ENCODE data around the gene TMEM252. TPM values are rescaled to one million over a fixed set of nuclear protein-coding genes. Genes with fewer than 3 reads are reported as not detected.
A peak's percentile ranks its signal among the peaks of the same experiment; 100 is the strongest.

TMEM252 gene
- total RNA-seq, 1 donor from 2014 or later, result not detected

DNA sequence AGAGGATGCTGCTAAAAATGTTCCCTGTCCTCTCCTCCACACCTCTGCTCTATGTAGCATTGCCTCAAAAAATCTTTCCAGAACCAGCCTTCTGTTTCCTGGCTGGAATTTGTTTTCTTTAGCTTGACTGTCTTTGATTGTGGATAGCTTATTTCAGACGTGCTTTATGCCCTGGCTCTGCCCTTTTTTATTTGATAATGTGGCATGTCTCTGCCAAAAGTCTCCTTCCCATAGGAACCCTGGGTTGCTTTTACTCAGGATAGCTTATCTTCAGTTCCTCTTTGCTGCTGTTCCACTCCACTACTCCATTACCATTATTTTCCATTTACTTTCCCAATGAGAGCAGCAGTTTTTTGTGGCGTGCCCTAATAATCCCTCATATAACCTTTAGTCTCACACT, 885 bp upstream of the TMEM252 start:
- Histone ChIP-seq H3K9me3 (ENCODE audit: control insufficient read depth in 3 of 3, low read length in 3 of 3) (no peaks in the 10 kb centered on the region), H3K9ac (ENCODE audit: low read depth in 1 of 3, low read length in 3 of 3) (no peak overlapping the region), H3K27me3 (ENCODE audit: control insufficient read depth in 3 of 3, insufficient read depth in 3 of 3, low read length in 3 of 3) (no peaks in the 10 kb centered on the region), H3K27ac (ENCODE audit: low read depth, low read length) (no peak overlapping the region), H3K4me1 (ENCODE audit: control insufficient read depth in 3 of 3, insufficient read depth in 3 of 3, low read length in 3 of 3) (peaks cover 0 to 21% (median 18%) of the 10 kb centered on the region in 3 donors), H3K4me3 (ENCODE audit: low read length in 3 of 3) (no peak overlapping the region), H3K36me3 (ENCODE audit: control insufficient read depth in 3 of 3, insufficient read depth in 3 of 3, low read length in 3 of 3) (no peaks in the 10 kb centered on the region)

DNA sequence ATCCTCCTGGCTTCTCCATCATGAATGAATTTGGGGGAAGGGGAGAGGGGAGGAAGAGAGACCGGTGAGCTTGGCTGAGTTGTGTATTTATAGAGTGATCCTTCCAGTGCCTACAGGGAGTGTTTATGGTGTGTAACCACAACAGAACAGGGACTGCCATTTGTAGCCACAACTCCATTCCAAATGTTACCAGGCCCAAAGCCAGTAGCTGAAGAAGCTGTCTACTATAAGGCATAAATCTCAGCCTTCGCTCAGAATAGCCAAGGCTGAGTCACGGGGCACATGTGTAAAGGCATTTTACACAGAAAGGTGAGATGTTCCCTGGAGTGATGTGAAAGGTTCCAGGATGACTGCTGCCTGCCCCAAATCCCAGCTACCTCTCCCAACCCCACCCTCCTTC, 2.5 kb downstream of the TMEM252 start:
- no peaks in the 10 kb centered on the region for H3K36me3 ChIP-seq (ENCODE audit: control insufficient read depth in 3 of 3, insufficient read depth in 3 of 3, low read length in 3 of 3)
- no peaks in the 10 kb centered on the region for H3K27me3 ChIP-seq (ENCODE audit: control insufficient read depth in 3 of 3, insufficient read depth in 3 of 3, low read length in 3 of 3)
- H3K4me1 ChIP-seq (ENCODE audit: control insufficient read depth in 3 of 3, insufficient read depth in 3 of 3, low read length in 3 of 3), result peaks cover 0 to 28% (median 18%) of the 10 kb centered on the region in 3 donors
- H3K4me3 ChIP-seq (ENCODE audit: low read length in 3 of 3), result no peak overlapping the region
- no peaks in the 10 kb centered on the region for H3K9me3 ChIP-seq (ENCODE audit: control insufficient read depth in 3 of 3, low read length in 3 of 3)
- peak overlapping the region; percentile 77 for H3K27ac ChIP-seq (ENCODE audit: low read depth, low read length)
- H3K9ac ChIP-seq (ENCODE audit: low read depth in 1 of 3, low read length in 3 of 3), result no peak overlapping the region

DNA sequence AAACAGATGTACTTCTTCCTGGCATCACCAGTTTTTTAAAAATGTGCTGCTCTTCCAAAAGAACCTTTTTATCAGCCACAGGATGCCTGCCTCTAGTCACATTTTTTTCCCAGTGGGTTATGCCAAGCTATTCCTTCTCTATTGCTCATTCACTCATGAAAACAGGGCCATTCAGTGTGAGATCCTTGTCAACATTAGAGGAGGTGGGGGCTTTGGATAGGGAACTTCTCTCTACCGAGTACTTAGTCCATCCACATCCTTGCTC, 3.1 kb downstream of the TMEM252 start:
- Histone ChIP-seq H3K4me3 (ENCODE audit: low read length in 3 of 3) (no peak overlapping the region), H3K9me3 (ENCODE audit: control insufficient read depth in 3 of 3, low read length in 3 of 3) (no peaks in the 10 kb centered on the region), H3K36me3 (ENCODE audit: control insufficient read depth in 3 of 3, insufficient read depth in 3 of 3, low read length in 3 of 3) (no peaks in the 10 kb centered on the region), H3K9ac (ENCODE audit: low read depth in 1 of 3, low read length in 3 of 3) (no peak overlapping the region), H3K27me3 (ENCODE audit: control insufficient read depth in 3 of 3, insufficient read depth in 3 of 3, low read length in 3 of 3) (no peaks in the 10 kb centered on the region), H3K27ac (ENCODE audit: low read depth, low read length) (peak overlapping the region; percentile 77), H3K4me1 (ENCODE audit: control insufficient read depth in 3 of 3, insufficient read depth in 3 of 3, low read length in 3 of 3) (peaks cover 0 to 29% (median 18%) of the 10 kb centered on the region in 3 donors)

DNA sequence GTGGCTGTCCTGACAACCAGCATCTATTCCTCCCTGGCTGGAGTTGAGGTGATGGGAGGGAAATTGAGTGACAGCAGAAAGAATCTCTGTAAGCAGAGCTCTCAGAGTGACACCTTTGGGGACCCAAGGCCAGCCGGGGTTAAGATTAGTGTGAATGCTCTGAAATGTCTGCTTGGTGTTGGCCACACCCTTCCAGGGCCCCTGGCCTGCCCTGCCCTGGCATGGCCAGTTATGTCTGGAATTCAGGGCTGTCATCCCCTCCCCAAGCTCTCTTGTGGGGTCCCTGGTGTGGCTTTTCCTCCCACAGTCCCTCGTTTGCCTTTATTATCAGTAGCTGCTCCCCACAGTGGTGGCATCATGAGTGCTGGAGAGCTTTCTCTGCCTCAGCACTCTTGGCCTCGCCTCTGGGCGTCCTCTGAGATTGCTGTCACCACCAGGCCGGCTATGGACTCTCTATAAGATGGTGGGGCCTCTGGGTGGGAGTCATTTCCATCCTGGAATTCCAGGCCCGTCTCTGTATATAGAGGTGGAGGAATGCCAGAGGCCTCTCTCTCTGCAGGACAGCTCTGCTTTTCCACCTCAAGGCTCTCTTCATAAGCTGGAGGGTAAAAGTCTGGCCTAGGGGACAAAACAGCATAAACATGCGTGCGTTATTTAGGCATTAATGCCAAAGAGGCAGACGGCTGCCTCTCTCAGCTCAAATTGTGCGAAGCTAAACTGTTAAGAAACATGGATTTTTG, 3.6 kb downstream of the TMEM252 start:
- Histone ChIP-seq H3K27me3 (ENCODE audit: control insufficient read depth in 3 of 3, insufficient read depth in 3 of 3, low read length in 3 of 3) (no peaks in the 10 kb centered on the region), H3K27ac (ENCODE audit: low read depth, low read length) (no peak overlapping the region), H3K9me3 (ENCODE audit: control insufficient read depth in 3 of 3, low read length in 3 of 3) (no peaks in the 10 kb centered on the region), H3K4me3 (ENCODE audit: low read length in 3 of 3) (no peak overlapping the region), H3K4me1 (ENCODE audit: control insufficient read depth in 3 of 3, insufficient read depth in 3 of 3, low read length in 3 of 3) (peaks cover 0 to 29% (median 18%) of the 10 kb centered on the region in 3 donors), H3K36me3 (ENCODE audit: control insufficient read depth in 3 of 3, insufficient read depth in 3 of 3, low read length in 3 of 3) (no peaks in the 10 kb centered on the region), H3K9ac (ENCODE audit: low read depth in 1 of 3, low read length in 3 of 3) (no peak overlapping the region)

DNA sequence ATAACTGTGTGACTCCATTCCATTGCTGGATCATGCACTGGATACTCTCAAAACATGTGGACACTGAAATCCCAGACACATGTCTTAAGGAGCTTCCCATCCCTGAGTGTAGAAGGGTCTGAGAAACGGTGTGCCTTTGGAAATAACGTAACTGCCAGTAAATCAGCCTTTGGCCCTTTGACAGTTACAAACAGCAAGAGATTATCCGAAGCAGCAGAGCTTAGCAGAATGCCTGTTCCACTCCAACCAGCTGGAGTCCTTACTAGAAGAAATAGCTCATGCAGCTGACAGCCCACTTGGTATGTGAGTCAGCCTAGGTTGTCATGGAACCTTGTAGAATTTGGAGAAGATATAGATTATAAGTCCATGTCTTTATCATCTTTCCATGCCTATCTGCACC, 7.0 kb downstream of the TMEM252 start:
- peaks cover 6 to 39% (median 21%) of the 10 kb centered on the region in 3 donors for H3K4me1 ChIP-seq (ENCODE audit: control insufficient read depth in 3 of 3, insufficient read depth in 3 of 3, low read length in 3 of 3)
- no peaks in the 10 kb centered on the region for H3K9me3 ChIP-seq (ENCODE audit: control insufficient read depth in 3 of 3, low read length in 3 of 3)
- H3K36me3 ChIP-seq (ENCODE audit: control insufficient read depth in 3 of 3, insufficient read depth in 3 of 3, low read length in 3 of 3), result no peaks in the 10 kb centered on the region
- no peak overlapping the region for H3K9ac ChIP-seq (ENCODE audit: low read depth in 1 of 3, low read length in 3 of 3)
- no peak overlapping the region for H3K4me3 ChIP-seq (ENCODE audit: low read length in 3 of 3)
- H3K27me3 ChIP-seq (ENCODE audit: control insufficient read depth in 3 of 3, insufficient read depth in 3 of 3, low read length in 3 of 3), result no peaks in the 10 kb centered on the region
- no peak overlapping the region for H3K27ac ChIP-seq (ENCODE audit: low read depth, low read length)

DNA sequence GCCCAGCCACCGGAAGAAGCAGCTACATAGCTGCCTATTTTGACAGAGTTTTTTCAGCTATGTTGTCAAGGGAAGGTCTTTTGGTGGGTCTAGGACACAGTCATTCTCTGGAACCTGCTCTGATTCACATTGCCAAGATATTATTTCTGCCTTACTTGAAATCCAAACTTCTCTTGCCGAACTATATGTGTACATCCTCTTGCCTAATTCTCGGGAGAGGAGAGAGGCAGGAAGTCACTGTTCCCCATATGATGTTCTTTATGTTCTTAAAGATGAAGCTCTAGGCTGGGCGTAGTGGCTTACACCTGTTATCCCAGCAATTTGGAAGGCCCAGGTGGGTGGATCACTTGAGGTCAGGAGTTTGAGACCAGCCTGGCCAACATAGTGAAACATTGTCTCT, 8.6 kb downstream of the TMEM252 start:
- no peaks in the 10 kb centered on the region for H3K27me3 ChIP-seq (ENCODE audit: control insufficient read depth in 3 of 3, insufficient read depth in 3 of 3, low read length in 3 of 3)
- H3K36me3 ChIP-seq (ENCODE audit: control insufficient read depth in 3 of 3, insufficient read depth in 3 of 3, low read length in 3 of 3), result peaks cover 0 to 2% (median 0%) of the 10 kb centered on the region in 3 donors
- H3K4me1 ChIP-seq (ENCODE audit: control insufficient read depth in 3 of 3, insufficient read depth in 3 of 3, low read length in 3 of 3), result peaks cover 6 to 23% (median 6%) of the 10 kb centered on the region in 3 donors
- H3K27ac ChIP-seq (ENCODE audit: low read depth, low read length), result no peak overlapping the region
- no peaks in the 10 kb centered on the region for H3K9me3 ChIP-seq (ENCODE audit: control insufficient read depth in 3 of 3, low read length in 3 of 3)
- no peak overlapping the region for H3K9ac ChIP-seq (ENCODE audit: low read depth in 1 of 3, low read length in 3 of 3)
- no peak overlapping the region for H3K4me3 ChIP-seq (ENCODE audit: low read length in 3 of 3)

DNA sequence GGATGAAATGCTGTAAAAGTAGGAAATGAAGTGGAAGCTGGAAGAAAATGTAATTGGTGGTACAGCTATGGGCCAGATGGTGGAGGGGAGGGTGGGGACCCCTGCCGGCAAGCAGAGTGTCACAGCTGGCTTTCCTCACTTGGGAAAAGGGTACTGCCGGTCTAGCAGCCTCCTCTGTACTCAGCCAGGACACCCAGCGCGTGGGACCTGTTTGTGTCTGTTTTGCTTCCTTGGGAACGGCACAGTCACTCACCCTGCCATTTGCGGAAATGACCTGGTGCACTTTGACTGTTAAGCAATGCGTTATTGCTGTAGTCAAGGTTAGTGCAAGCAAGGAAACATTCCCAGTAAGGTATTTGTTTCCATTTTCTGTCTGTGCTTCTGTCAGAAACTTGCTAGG, 10.1 kb downstream of the TMEM252 start:
- Histone ChIP-seq H3K9me3 (ENCODE audit: control insufficient read depth in 3 of 3, low read length in 3 of 3) (no peaks in the 10 kb centered on the region), H3K4me3 (ENCODE audit: low read length in 3 of 3) (peak overlapping the region in 1 of 3 donors; percentile 4), H3K4me1 (ENCODE audit: control insufficient read depth in 3 of 3, insufficient read depth in 3 of 3, low read length in 3 of 3) (peaks cover 3 to 17% (median 6%) of the 10 kb centered on the region in 3 donors), H3K27me3 (ENCODE audit: control insufficient read depth in 3 of 3, insufficient read depth in 3 of 3, low read length in 3 of 3) (no peaks in the 10 kb centered on the region), H3K36me3 (ENCODE audit: control insufficient read depth in 3 of 3, insufficient read depth in 3 of 3, low read length in 3 of 3) (peaks cover 0 to 2% (median 0%) of the 10 kb centered on the region in 3 donors), H3K9ac (ENCODE audit: low read depth in 1 of 3, low read length in 3 of 3) (no peak overlapping the region), H3K27ac (ENCODE audit: low read depth, low read length) (no peak overlapping the region)

DNA sequence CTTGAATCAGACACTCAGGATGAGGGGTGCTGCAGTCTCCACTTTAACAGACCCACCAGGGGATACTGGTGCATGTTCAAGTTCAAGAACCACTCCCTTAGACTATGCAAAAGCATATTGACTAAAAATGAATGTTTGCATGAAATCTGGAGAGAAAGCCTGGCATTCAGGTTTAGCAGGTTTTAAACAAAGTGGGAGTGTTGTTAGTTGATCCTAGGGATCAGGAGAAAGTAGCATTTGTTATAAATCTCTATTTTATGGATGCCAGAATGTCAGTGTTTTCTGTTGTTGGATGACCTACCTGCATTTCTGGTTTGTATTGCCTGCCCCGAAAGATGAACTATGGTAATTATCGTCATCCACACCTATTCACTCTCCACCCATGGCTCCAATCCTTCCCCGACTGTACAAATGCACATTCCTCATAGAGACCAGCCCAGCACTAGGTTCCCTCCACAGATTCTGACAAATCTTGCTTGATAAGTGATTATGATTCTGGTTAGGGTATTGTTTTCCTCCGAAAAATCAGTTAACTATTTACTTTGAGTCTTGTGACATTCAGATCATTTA, 17.2 kb downstream of the TMEM252 start:
- H3K4me1 ChIP-seq (ENCODE audit: control insufficient read depth in 3 of 3, insufficient read depth in 3 of 3, low read length in 3 of 3), result no peaks in the 10 kb centered on the region
- peaks cover 0 to 2% (median 0%) of the 10 kb centered on the region in 3 donors for H3K36me3 ChIP-seq (ENCODE audit: control insufficient read depth in 3 of 3, insufficient read depth in 3 of 3, low read length in 3 of 3)
- no peaks in the 10 kb centered on the region for H3K27me3 ChIP-seq (ENCODE audit: control insufficient read depth in 3 of 3, insufficient read depth in 3 of 3, low read length in 3 of 3)
- H3K9me3 ChIP-seq (ENCODE audit: control insufficient read depth in 3 of 3, low read length in 3 of 3), result no peaks in the 10 kb centered on the region
- H3K4me3 ChIP-seq (ENCODE audit: low read length in 3 of 3), result no peak overlapping the region
- no peak overlapping the region for H3K27ac ChIP-seq (ENCODE audit: low read depth, low read length)
- no peak overlapping the region for H3K9ac ChIP-seq (ENCODE audit: low read depth in 1 of 3, low read length in 3 of 3)

DNA sequence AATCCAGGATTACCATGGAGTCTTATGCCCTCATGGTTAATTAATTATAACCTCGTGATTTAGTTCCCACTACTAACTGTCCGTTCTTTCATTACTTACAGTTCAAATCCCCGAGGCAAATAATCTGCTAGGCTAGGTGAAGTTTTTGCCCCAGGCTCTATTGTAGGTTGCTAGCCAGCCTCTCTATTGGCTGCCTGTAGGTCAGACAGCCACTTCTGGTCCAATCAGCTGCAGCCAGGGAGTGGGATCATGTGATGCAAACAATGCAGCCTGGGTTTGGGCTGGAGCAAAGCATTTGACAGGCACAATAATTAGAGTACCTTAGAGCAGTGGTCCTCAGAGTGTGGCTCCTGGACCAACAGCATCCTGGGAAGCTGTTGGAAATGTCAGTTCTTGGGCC, 17.7 kb downstream of the TMEM252 start:
- Histone ChIP-seq H3K4me3 (ENCODE audit: low read length in 3 of 3) (no peak overlapping the region), H3K27ac (ENCODE audit: low read depth, low read length) (no peak overlapping the region), H3K36me3 (ENCODE audit: control insufficient read depth in 3 of 3, insufficient read depth in 3 of 3, low read length in 3 of 3) (peaks cover 0 to 2% (median 0%) of the 10 kb centered on the region in 3 donors), H3K4me1 (ENCODE audit: control insufficient read depth in 3 of 3, insufficient read depth in 3 of 3, low read length in 3 of 3) (no peaks in the 10 kb centered on the region), H3K9me3 (ENCODE audit: control insufficient read depth in 3 of 3, low read length in 3 of 3) (peaks cover 0 to 3% (median 0%) of the 10 kb centered on the region in 3 donors), H3K9ac (ENCODE audit: low read depth in 1 of 3, low read length in 3 of 3) (no peak overlapping the region), H3K27me3 (ENCODE audit: control insufficient read depth in 3 of 3, insufficient read depth in 3 of 3, low read length in 3 of 3) (no peaks in the 10 kb centered on the region)

DNA sequence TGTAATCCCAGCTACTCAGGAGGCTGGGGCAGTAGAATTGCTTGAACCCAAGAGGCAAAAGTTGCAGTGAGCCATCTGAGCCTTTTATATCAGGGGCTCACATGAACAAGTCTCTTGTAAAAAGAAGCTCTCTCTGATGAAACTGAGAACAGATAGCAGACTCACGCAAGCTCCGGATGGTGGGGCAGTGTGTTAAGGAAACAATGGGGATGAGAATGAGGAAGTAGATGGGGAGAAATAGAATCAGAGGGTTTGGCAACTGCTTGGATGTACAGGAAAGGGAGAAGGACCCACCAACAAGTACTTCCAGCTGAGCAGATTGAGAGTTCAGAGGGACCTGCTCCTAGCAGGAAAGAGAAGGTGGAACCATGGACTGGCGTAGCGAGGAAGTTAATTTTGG, 18.6 kb downstream of the TMEM252 start:
- H3K36me3 ChIP-seq (ENCODE audit: control insufficient read depth in 3 of 3, insufficient read depth in 3 of 3, low read length in 3 of 3), result no peaks in the 10 kb centered on the region
- no peak overlapping the region for H3K9ac ChIP-seq (ENCODE audit: low read depth in 1 of 3, low read length in 3 of 3)
- no peak overlapping the region for H3K27ac ChIP-seq (ENCODE audit: low read depth, low read length)
- no peaks in the 10 kb centered on the region for H3K27me3 ChIP-seq (ENCODE audit: control insufficient read depth in 3 of 3, insufficient read depth in 3 of 3, low read length in 3 of 3)
- no peaks in the 10 kb centered on the region for H3K4me1 ChIP-seq (ENCODE audit: control insufficient read depth in 3 of 3, insufficient read depth in 3 of 3, low read length in 3 of 3)
- peaks cover 0 to 5% (median 0%) of the 10 kb centered on the region in 3 donors for H3K9me3 ChIP-seq (ENCODE audit: control insufficient read depth in 3 of 3, low read length in 3 of 3)
- H3K4me3 ChIP-seq (ENCODE audit: low read length in 3 of 3), result no peak overlapping the region

Measured in skeletal muscle tissue (tissue), 4 donors.